ENCODE results near the gene ZNF846.

DNA sequence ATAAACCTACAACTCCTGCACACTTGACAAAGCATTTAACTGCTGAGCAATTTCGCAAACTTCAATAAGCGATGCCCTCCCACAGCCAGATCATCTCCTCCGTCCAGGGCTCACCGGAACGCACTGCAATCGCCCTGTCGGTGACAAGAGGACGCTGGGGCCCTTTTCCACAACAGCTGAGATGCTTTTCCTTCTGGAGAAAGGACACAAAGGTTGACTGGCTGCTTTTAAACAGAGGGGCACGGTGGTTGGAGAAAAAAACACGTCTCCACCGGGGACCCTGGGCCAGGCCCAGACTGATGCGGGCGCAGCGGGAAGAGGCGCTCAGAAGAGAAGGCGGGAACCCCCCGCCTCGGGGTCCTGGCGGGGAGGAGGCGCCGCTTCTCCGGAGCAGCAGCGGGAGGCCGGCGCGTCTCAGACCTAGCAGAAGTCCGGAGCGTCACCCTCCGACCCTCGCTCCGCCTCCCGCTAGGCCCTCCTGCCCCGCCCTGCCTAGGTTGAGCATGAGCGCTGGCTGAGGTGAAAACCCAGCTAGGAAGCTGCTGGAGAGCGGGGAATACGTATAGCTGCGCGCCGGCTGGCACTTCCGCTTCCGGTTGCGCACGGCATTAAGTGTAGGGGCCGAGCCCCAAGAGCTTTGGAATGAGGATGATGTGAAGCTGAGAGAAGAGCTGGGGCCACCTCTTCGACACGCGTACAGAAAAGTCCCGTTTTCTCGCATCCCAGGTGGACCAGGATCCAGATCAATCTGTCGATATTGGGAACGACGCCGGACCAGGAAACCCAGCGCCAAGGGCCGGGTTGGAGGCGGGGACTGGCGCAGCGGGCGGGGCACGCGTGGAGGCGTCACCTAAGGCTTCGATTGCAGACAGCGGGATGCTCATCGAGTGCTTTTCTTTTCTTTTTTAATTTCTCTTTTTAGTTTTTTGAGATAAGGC lies at the start of gene ZNF846:
- TF ChIP-seq, protein P1, sequence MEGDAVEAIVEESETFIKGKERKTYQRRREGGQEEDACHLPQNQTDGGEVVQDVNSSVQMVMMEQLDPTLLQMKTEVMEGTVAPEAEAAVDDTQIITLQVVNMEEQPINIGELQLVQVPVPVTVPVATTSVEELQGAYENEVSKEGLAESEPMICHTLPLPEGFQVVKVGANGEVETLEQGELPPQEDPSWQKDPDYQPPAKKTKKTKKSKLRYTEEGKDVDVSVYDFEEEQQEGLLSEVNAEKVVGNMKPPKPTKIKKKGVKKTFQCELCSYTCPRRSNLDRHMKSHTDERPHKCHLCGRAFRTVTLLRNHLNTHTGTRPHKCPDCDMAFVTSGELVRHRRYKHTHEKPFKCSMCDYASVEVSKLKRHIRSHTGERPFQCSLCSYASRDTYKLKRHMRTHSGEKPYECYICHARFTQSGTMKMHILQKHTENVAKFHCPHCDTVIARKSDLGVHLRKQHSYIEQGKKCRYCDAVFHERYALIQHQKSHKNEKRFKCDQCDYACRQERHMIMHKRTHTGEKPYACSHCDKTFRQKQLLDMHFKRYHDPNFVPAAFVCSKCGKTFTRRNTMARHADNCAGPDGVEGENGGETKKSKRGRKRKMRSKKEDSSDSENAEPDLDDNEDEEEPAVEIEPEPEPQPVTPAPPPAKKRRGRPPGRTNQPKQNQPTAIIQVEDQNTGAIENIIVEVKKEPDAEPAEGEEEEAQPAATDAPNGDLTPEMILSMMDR (optimal IDR thresholded peaks at IDR 0.05 in 1 of 3, IDR thresholded peaks at IDR 0.05 in 1 of 3, conservative IDR thresholded peaks at IDR 0.05 in 1 of 3; ENCODE audit: extremely low read depth in 1 of 3, insufficient read depth in 2 of 3, low read length in 3 of 3), result no peak
- no peak for TF ChIP-seq EZH2 (IDR thresholded peaks at IDR 0.05; ENCODE audit: low read length)
